ENCODE data around the gene PARP3.

DNA sequence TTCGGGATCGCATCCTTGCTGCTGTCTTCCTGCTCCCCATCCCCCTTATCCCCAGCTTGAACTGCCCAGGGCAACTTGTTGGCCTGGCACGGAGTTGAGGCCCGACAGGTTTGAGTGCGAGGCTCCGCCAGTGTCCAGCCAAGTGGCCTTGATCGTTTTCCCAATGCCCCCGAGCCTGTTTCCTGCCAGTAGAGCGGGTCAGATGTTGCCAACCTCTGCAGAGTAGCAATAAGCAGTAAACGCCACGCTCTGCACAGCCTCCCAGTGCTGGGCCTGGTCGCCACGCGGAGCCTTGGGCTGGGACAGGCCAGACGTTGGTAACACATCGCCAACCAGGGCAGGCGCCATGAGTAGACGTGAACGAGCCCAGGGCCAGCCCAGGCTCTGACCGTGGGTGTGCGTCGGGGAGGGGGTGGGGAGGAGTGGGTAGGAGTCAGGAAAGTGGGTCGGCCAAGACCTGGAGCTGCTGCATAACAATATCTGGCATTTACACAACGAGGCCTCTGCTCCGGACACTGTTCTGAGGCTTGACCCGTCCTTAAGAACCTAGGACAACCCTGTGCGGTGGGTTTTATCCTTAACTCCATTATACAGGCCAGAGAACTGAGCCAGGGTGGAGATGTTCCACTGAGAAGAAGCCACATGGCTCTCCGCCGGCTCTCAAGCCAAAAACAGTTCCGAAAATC, 32.3 kb downstream of the PARP3 start:
- TF ChIP-seq, protein P1, sequence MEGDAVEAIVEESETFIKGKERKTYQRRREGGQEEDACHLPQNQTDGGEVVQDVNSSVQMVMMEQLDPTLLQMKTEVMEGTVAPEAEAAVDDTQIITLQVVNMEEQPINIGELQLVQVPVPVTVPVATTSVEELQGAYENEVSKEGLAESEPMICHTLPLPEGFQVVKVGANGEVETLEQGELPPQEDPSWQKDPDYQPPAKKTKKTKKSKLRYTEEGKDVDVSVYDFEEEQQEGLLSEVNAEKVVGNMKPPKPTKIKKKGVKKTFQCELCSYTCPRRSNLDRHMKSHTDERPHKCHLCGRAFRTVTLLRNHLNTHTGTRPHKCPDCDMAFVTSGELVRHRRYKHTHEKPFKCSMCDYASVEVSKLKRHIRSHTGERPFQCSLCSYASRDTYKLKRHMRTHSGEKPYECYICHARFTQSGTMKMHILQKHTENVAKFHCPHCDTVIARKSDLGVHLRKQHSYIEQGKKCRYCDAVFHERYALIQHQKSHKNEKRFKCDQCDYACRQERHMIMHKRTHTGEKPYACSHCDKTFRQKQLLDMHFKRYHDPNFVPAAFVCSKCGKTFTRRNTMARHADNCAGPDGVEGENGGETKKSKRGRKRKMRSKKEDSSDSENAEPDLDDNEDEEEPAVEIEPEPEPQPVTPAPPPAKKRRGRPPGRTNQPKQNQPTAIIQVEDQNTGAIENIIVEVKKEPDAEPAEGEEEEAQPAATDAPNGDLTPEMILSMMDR (IDR thresholded peaks at IDR 0.05) = peak in 2 of 6 experiments; percentile 12 to 36
- no peak for TF ChIP-seq POLR2A (IDR thresholded peaks at IDR 0.05)

Data from thyroid gland (tissue), 4 donors.